Hematopoietic multipotent progenitor cell treated with erythropoietin and hydrocortisone succinate and interleukin-3 and kit ligand, for 8 days (in vitro differentiated cells): ENCODE data around the gene CCDC51.

ENCODE experiments used
- DNase-seq: peaks from one replicate; pipeline ENCODE4 v3.0.0-alpha.2; 2015

CCDC51 gene

DNA sequence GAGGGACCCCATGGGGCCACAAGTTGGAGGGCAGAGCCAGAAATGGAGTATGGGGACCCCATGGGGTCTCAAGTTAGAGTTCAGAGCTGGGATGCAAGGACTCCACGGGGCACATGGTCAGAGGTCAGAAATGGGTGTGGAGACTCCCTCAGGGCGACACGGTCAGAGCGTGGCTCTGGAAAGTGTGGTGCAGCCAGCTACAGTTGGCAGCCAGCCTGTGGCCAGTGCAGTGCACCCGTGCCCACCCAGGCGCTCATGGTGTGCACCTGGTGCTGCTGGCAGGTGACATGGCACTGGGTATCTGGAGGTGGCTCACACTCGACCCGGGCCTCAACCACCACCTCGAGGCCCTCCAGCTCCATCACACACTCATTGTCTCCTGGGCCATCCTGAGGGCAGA, 21.3 kb downstream of the CCDC51 start:
- no peak for DNase-seq

DNA sequence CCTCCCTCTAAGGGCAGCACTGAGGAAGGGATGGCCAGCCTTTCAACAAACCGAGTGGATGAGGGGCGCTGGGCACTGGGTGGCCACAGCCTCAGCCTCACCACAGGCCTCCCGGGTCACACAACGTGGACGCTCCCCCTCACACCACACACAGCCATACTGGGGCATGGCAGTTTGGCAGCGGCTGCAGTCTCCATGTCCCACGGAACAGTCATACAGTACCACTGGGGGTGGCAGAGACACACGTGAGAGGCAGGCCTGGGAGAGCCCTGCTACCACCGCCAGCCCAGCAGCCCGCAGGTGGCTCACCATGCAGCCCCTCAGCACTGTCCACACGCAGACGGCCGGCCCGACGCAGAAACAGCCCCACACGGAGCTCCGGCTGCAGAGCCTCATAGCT, 21.8 kb downstream of the CCDC51 start:
- DNase-seq, result no peak

DNA sequence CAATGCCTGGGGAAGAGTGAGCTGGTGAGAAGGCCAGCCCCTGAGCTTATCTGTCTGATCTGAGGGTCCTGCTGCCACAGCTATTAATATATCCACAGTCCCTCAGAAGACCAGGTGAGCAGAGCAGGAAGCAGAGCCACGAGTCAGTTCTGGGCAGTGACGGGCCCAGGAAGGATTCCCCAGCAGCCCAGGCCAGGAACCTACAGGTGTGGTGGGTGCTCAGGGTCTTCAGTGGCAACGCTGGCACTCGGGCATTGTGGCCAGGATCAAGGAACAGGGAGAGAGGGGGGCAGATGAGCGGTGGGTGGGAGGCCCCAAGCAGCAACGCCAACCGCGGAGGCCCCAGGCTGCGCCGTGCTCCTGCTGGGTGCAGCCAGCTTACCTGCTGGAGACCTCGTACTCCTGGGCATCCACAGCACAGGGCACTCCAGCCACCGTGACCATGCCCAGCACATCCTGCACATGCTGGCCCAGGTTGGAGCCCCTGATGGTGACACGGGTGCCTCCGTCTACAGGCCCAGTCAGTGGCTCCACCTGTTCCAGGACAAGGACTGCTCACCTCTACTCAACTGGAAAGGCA, 22.3 kb downstream of the CCDC51 start:
- DNase-seq, result no peak

DNA sequence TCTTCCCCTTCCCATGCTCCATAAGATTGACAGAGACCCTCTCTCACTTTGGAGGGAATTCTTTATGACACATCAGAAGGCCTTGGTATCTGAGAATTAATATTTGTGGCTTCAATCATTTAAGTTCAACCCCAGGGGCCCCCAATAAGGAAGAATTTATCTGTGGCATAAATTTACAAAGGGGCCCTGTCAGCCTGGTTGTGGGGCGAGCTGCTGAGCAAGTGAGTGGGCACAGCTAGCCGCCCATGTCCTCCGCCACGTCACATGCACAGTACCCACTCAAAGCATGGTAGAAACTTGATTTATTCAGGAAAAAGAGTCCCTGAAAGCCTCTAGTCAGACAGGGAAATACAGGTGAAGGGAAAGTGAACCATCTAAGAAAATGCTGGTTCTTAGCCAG, 23.4 kb downstream of the CCDC51 start:
- DNase-seq, result no peak

DNA sequence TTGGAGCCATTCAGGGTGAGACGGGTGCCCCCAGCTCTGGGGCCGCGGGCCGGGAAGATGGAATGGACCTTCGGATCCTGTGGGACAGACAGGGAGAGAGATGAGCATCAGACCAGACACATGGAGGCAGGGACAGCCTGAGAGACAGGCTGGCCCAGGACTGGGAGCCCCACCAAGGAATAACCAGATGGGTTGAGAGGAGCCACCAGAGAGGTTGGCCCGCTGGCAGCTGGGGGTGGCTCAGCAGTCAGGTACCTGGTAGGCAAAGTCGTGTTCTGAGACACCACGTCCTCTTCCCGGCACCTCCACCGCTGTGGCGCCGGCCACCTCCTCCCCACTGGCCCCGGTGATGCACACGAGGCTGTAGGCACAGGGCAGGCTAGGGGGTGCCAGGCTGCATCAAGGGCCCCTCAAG, 23.8 kb downstream of the CCDC51 start:
- no peak for DNase-seq

DNA sequence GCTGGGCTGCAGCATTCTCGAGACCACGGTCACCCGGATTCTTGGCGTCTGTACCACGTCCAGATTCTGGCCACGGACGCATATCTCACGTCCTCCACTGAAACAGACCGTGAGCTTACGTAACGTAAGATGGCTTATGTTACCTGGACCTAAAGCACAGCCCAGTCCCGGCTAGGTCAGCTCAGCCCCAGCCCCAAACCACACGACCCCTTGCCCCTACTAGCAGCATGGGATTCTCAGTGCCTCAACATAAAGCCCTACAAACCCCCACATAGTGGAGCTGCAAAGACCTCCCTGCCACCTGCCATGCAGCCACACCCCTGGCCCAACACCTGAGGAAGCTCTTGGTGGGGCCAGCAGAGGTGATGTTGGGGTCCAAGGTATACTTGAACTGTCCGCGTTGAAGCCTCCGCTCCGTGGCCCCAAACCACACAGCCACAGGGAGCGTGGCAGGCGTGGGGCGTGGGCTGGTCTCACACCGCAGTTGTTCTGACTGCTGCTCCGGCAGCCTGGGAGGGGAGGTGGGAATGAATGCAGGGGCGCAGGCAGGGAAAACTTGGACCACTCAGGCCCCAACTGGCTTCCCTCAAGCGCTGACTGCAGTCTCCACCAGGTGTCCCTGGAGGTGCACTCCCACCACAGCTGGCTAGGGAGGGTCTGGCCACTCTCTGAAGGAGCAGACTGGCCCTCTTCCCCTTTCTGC, 24.5 kb downstream of the CCDC51 start:
- DNase-seq, result no peak

DNA sequence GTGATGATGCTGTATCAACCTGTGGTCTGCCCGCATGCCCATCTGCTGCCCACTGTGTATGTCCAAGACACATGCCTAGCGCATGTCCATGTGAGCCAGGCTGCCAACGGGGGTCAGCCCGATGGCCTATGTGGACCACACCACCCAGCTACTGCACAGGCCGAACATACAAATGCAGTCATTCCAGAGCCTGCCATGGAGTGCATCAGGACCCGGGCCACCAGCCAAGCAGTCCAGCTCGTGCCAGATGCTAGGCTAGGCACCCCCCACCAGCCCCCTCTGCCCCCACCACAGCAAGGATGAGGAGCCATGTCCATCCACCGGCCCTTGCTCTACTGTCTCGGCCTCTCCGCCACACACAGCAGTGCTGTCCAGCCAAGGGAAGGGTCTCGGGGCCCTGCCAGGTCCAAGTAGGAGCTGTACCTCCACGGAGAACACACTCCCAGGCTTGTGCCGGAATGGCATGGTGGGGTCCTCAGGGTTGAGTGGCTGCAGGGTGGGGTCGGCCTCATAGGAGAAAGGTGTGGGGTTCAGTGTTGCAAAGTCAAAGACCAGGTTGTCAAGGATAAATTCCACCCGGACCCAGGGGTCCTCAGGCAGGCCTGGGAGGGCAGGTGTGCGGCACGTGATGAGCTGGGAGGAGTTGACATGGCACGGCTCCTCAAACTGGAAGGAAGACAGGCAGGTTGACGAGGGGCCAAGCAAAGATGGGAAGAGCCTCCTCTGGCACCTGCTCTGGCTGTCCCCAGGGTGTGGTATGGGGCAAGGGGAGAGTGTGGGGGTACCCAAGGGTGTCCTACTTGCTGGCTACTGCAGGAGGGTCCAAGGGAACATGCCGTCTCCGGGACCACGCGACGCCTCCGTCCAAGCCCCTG, 25.3 kb downstream of the CCDC51 start:
- DNase-seq, result no peak

DNA sequence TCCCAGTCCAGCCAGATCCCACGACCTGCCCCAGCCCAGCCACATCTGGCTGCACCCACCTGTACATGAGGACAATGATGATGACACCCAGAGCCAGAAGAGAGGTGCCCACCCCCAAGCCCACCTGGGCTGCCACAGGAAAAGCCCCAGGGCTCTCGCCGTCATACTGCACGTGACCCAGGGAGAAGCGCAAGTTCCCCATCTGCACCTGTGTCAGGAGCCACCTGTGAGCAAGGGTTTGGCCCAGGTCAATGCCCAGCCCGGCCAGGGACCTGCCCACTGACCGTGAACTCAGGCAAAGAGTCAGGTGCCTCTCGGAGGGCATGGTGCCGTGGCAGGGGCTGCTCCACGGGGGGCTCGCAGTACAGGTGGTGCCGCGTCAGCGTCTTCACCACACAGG, 26.3 kb downstream of the CCDC51 start:
- DNase-seq, result no peak

DNA sequence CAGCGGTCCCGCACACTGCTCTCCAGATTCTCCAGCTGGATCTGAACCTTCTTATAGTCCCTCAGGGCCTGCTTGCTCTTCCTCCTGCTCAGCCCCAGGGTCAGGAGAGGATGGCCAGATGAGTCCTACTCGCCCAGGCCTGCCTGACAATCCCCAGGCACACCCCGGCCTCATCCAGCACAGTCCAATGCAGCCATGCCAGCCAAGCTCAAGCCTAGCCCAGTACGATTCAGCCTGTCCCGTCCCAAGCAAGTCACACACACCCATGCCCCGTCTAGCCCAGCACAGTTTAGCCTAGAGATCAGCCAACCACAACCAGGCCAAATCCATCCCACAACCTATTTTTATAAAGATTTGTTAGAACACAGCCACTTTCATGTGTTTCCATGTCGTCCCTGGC, 26.8 kb downstream of the CCDC51 start:
- no peak for DNase-seq

DNA sequence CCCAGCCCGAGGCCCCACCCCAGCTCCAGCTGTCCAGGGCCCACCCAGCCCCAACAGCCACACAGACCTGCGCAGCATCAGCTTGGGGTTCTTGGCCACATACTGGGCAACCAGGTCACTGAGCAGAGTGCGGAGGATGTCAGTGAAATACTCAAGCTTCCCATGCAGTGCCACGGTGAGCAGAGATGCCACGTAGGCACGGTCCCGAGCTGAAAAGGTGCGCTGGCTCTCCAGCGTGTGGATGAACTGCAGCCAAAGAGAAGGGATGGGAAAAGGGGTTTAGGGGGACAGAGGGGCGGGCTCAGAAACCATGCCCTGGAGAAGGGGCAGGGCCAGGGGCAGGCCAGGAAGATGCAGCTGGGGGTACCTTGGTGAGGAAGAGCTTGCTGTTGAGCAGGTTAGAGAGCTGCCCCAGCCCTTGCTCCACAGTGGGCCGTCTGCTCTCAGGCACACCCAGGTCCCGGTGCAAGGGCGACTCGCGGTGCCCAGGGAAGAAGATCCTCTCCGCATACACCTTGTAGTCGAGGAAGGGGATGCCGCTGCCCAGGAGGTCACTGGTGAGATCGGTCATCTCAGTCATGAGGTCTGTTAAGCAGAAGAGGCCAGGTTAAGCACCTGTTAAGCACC, 27.4 kb downstream of the CCDC51 start:
- DNase-seq, result no peak

DNA sequence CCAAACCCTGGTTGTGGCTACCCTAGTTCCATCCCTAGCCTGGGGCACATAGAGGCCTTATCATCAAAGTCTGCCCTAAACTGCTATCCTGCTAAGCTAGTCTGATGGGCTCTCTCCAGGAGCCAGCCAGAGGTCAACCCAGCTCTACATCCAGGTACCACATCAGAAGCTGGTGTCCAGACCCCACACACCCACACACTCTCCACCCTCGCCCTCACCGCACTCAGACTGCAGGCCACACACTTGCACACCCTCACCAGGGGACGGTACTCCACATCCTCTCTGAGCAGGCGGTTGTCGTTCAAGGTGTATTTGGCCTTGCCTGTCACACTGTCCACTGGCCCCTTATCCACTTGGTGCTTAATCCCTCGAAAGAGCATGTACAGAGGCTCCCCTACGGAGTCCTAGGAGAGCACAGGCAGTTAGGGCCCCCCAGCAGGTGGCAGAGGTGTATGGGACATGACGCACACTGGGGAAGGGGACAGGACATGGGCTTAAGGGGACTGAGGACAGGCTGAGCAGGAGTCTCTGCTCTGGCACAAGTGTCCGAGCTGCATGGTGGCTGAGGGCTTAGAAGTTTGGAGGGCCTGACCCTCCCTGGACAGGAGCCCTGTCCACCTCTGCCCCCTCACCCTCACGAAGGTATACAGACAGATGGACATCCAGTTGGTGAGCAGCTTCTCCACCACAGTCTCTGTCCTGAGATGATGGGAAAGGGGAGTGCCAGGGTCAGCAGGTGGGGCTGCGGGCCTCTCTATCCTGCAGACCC, 28.1 kb downstream of the CCDC51 start:
- no peak for DNase-seq

DNA sequence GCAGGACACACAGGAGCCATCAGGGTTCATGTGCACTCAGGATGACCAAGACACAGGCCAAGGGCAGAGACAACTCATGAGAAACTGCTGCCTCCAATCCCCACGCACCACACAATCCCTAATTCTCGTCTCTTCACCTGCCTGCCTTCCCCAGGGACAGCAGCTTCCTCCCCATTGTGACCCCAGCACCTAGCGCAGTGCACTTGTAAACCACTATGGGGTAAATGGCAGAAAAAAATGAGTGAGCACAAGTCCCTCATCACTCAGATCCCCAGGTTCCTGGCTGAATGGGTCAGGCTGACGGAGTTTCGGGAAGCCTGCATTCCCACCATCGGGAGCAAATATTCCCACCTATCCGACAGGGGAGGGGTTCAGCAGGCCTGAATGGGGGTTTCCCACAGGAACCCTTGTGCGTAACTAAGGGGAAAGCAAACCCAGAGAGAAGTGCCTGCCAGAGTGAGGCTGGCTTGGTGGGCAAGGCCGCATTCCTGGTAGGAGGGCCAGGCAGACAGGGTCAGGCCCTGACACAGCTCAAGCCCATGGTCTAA, 28.8 kb downstream of the CCDC51 start:
- no peak for DNase-seq

DNA sequence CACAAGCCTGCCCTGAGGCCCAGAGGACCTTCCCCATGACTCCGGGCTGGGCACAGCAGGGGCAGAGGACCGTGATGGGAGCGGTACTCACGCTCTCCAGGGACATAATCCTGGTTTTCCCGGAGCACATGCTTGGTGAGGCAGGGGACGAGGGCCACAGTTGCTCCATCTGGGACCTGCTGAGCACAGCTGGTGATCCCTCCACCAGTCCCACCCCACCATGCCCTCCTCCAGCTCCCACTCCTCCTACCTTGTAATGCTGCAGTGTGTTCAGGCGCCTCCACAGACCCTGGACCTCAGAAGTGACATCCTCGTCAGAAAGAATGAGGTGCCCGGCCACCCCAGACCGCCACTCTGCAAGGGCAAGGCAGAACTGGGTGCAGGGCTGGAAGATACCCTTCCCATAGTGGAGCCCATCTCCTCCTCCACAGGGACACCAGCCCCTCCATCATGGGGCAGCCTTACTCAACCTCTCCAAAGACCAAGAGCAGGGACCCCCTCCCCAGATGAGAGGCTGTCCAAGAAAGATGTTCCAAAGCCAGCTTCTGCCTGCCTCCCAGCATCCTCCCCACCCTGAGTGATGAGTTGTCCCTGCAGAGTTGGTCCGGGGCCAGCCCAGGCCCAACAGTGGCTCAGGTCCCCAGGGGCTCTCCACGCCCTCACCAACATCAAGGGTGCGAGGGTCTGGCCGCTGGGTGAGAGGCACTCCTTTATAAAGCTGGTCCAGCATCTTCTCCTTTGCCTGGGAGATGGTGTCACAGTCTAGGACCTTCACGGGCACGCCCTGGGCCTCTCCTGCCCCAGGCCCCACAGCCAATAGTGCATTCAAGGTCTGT, 29.5 kb downstream of the CCDC51 start:
- DNase-seq, result no peak

DNA sequence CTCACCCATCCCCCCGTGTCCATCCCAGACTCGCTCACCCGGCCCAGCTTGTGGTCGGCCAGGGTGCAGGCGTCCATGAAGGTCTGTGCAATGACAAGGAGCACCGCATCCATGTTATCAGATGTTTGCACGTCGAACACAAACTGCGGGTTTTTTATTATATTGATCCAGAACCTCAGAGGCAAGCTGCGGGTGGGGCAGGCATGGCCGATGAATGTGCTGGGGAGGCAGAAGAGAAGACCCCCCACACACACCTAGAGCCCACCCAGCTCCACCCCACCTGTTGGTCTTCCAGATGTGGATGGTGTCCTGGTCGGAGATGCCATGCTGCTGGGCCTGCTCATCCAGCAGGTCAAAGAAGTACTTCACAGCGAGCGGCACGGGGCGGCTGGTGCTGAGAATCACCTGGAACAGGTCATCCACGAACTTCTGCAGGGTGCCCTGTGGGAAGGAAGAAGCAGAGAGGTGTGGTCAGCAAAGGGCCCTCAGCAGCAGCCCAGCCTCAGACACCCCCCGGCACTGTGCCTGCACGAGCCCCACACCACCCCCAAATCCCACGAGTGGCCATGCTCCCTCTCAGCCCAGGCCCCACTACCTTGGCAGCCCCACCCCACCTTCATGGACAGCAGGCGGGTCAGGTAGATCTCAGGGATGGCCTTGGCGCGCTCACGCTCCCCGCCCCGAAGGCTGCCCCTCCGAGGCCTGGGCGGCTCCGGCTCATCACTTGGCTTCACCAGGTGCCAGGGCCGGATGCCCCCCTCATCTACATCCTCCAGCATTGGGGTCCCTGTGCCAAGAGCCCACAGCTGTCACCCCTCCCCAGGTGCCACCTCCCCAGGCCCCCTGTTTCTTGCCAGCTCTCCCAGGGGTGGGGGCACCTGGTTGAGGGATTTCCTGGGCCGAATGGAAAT, 30.4 kb downstream of the CCDC51 start:
- no peak for DNase-seq

DNA sequence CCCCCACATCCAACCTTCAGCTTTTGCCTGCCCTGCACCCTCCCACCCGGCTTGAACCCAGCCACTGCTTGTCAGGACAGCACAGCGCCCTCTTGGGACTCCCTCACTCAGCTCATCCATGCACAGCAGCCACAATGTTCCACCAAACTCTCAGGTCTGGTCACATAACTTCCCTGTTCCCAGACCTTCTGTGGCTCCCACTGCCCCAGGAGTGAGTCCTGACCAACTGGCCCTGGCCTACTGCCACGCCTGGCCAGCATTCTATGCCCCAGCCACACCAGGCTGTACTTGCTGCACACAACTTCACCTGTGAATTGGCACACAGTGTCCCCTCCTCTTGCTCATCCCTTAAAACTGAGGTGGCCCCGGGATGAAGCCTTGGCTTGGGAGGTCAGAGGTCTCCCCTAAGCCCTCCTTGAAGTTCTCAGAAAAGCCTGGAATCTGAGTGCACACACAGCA, 31.1 kb downstream of the CCDC51 start:
- peak; percentile 11 for DNase-seq

DNA sequence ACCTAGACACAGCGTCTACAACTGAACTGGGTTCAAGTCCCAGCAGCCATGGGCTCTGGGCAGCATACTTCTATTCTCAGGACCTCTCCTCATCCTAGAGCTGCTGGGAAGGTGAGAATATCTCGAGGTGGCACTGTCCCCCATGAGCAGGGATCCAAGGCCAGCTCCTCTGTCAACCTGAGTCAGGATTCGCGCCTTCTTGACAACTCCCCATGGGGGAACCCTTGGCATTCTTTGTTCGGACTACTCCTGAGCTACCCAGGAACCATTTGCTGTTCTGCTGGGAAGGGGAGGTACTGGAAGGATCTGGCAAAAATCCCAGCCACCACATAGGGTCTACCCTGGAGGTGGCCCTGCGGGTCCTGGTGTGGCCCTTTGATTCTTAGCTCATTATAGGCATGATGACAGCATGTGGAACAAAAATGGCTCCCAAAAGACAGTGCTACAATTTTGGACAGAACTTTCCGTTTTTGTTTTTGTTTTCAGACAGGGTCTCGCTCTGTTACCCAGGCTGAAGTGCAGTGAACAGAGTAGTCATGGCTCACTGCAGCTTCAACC, 32.3 kb downstream of the CCDC51 start:
- DNase-seq, result no peak

DNA sequence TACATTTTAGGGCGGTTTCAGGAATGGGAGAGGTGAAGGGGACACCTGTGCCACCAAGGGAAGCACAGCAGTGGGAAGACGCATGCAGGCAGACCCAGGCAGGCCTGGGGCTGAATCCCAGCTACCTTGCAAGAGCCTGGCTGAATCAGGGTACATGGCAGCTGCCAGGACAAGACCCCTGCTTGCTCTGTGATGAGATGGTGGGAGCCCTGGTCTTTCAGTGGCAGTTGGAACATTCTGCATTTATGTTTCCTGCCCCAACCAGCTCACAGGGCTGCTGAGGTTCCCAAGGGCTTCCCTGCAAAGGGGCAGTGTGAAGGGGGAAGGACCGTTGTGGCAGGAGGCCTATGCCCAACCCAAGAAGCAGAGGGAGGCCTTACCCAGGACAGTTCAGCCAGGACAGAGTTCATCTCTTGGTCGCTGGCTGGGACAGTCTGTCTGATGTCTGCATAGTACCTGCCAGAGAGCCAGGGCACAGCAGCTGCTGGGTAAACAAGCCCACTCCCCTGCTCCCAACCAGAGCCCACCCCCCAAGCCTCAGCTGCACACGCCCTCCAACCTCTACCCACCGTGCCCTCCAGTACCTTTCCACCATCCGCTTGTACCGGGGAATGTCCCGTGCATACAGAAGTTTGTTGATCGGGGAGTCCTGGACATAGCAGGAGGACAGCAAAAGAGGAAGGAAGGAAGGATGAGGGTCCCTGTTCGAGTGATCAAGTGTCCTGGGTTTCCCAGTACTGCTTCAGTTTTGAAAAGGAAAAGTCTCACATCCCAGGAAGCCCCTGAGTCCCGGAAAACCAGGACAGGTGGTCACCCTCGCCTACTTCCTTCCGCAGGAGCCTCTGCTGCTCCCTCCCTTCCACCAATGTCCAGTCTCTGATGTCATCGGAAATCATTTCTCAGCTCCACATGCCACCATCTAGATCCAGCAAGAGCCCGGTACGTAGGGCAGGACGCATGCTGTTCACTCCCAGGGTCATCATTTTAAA, 33.2 kb downstream of the CCDC51 start:
- no peak for DNase-seq

DNA sequence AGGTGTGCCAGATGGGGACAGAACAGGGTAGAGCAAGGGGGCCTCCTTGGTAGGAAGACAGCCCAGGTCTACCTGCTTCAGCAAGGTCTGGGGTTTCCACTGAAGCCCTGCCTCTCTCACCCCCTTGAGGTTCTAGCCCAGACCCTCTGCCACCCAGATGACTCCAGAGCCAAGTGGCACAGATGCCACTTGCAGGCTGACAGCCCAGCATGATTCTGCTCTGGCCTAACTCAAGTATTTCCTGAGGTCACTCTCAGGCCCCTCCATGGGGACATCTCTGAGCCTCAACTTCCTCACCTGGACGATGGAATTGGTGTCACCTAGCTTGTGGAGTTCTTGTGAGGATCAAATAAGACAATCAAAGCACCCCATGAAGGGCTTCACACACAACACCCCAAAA, 33.9 kb downstream of the CCDC51 start:
- no peak for DNase-seq
